Measurements from ENCODE around the gene NOC2L.

NOC2L gene

DNA sequence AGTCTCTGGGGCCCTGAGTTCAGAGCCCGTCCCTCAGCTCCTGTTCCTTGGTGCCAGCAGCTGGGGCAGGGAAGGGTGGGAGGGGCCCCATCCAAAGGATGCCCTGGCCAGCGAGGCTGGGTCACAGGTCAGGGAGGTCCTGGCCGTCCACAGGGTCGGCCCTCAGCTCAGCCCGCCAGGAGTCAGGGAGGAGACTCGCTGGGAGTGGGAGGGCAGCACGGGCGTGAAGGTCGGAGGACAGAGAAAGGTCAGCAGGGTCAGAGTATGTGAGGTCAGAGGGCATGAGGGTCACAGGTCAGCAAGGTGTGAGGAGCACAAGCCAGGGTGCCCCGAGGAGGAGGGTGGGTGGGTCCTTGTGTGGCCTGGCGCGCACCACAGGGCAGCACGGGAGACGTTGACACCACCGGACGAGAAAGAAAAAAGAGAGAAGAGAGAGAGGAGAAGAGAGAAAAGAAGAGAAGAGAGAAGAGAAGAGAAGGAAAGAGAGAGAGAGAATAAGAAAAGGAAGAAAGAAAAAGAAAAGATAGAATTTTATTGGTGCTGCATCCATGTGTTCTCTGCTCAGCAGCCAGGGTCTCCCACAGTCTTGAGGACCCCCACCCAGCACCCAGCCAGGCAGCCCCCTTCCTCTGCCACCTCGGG, 15.8 kb upstream of the NOC2L start:
- no peak for DNase-seq (ENCODE audit: low spot score)

DNA sequence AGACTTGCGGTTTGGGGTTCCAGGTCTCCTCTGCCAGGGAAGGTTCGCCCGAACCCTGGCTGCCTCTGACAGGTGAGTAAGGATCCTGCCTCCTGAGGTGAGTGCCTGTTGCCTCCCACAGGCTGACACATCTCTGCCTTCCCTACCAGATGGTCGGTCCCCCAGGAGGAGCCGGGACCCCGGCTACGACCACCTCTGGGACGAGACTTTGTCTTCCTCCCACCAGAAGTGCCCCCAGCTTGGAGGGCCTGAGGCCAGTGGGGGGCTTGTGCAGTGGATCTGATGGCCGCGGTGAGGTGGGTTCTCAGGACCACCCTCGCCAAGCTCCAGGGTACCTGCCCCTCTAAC, 15.2 kb upstream of the NOC2L start:
- DNase-seq (ENCODE audit: low spot score) = no peak

DNA sequence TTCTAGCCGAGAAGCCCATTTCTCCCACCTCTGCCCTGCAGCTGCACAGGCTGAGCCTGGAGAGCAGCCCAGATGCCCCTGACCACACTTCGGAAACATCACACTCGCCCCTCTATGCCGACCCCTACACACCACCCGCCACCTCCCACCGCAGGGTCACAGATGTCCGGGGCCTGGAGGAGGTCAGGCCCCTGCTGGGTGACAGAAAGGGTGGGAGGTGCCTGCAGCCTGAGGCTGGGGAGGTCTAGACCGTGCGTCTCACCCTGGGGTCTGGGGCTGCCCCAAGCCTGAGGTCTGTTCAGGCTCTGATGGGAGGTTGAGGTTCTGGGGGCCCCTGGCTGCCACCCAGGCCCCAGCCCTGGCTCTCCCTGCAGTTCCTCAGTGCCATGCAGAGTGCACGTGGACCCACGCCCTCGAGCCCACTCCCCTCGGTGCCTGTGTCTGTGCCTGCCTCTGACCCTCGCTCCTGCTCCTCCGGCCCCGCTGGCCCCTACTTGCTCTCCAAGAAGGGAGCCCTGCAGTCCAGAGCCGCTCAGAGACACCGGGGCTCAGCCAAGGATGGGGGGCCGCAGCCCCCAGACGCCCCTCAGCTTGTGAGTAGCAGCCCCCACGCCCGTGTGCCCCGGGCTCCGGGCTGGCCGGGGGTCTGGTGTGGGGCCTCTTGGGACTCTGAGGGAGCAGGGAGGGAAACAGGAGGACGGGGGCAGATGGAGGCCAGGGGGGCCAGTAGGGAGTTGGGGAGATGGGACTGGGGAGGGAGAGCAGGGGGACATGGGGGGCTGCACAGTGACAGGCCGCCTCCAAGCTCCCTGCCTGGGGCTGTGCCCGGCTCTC, 14.6 kb upstream of the NOC2L start:
- no peak for DNase-seq (ENCODE audit: low spot score)

DNA sequence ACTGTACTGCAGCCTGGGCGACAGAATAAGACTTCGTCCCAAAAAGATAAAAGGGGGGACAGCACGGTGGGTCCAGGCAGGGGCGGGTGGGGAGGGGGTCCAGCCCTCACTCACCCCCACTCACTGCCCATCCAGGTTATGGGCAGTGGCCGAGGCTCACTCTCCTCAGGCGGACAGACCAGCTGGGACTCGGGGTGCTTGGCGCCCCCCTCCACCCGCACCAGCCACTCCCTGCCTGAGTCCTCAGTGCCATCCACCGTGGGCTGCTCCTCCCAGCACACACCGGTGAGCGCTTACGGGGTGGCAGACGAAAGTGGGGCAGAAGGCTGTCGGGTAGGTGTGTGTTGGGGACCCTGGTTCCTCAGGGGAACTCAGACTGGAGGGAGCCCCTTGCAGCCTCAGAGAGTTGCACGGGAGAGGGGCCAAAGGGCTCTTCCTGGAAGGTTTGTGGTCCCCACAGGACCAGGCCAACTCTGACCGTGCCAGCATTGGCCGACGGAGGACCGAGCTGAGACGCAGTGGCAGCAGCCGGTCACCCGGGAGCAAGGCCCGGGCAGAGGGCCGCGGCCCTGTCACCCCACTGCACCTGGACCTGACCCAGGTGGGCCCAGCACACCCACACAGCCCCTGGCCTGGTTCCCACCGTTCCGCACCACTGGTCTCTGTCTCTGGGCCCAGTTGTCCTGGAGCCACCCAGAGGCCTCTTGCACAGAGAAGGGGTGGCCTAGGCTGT, 13.8 kb upstream of the NOC2L start:
- DNase-seq (ENCODE audit: low spot score) = no peak

DNA sequence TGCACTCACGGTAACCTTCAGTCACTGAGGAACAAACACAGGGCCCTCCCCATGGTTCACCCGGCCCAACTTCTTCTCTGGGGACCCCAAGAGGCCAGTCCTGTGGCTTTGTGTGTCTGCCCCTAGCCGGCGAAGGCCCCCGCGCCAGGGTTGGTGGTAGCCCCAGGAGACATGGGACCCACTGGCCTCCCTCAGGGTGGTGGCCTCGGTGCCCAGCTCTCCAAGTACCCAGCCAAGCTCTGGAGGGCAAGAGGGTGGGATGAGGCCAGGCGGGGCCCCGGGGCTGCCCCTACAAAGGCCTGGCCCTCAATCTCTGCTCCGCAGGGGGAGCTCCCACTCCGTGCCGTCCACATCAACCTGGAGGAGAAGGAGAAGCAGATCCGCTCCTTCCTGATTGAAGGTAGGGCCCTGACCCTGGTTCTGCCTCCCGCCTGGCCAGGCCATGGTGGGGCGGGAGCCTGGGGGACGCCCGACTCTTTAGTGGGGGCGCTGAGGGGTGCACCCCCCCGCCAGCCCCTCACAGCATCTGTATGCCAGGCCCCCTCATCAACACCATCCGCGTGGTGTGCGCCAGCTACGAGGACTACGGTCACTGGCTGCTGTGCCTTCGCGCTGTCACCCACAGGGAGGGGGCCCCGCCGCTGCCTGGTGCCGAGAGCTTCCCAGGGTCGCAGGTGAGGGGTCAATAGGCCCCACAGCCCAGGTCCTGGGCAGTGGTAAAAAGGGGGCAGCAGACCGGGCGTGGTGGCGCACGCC, 12.9 kb upstream of the NOC2L start:
- no peak for DNase-seq (ENCODE audit: low spot score)

DNA sequence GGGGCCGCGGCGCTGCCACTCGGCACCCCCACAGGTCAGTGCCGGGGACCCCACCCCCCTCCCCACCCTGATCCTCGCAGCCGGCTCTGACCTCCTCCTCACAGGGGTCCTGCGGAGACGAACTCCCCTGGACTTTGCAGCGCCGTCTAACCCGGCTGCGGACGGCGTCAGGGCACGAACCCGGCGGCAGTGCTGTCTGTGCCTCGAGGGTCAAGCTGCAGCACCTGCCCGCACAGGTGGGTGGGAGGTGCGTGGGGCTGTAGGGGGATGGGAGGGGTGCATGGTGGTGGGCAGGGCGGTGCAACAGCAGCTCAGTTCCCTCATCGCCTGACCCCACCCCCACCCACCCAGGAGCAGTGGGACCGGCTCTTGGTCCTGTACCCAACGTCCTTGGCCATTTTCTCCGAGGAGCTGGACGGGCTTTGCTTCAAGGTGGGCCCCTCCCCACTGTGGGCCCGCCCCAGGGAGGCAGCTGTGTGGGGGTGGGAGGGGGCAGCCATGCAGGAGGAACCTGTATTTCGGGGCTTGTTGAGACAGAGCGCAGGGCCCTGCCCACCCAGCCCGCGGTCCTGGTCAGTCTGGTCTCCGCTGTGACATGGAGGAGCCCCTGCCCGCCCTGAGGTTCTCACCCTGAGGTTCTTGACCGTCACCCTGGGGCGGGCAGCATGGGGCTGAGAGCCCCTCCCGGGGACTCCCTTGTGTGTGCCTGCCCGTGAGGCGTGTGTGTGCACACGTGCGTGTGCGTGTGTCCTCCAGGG, 12.1 kb upstream of the NOC2L start:
- DNase-seq (ENCODE audit: low spot score) = no peak

DNA sequence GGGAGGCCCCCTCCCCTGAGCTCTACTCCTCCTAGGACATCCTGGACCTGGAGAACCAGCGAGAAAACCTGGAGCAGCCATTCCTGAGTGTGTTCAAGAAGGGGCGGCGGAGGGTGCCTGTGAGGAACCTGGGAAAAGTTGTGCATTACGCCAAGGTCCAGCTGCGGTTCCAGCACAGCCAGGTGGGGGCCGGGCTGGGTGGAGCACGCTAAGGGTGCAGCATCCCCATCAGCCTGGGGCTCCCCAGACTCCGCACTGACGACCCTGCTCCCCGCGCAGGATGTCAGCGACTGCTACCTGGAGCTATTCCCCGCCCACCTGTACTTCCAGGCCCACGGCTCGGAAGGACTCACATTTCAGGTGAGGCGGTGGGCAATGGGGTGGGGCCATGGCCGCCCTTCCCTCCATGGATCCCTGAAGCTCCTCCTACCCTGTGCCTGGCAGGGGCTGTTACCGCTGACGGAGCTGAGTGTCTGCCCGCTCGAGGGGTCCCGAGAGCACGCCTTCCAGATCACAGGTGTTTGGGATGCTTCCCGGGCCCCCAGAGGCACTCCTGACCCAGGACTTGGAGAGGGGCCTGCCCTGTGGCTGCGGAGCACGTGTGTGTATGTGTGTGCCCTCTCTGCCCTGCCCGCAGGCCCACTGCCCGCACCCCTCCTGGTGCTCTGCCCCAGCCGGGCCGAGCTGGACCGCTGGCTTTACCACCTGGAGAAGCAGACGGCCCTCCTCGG, 11.4 kb upstream of the NOC2L start:
- DNase-seq (ENCODE audit: low spot score) = no peak

DNA sequence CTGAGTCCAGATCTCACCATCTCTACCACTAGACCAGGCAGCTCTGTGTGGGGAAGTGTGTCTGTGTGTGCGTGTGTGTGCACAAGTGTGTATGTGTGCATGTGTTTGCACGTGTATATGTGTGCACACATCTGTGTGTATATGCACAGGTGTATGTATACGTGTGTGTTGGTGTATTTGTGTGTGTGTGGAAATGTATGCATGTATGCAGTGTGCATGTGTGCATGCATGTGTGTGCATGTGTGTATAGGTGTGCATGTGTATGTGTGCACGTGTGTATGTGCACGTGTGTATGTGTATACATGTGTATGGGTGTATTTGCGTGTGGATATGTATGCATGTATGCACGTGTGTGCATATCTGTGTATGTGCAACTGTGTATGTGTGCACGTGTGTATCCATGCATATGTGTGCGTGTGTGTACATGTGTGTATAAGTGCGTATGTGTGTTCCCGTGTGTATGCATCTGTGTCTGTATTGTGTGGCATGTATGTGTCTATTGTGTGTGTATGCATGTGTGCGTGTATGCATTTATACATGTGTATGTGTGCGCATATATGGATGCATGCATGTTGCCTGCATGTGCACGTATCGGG, 10.3 kb upstream of the NOC2L start:
- no peak for DNase-seq (ENCODE audit: low spot score)

DNA sequence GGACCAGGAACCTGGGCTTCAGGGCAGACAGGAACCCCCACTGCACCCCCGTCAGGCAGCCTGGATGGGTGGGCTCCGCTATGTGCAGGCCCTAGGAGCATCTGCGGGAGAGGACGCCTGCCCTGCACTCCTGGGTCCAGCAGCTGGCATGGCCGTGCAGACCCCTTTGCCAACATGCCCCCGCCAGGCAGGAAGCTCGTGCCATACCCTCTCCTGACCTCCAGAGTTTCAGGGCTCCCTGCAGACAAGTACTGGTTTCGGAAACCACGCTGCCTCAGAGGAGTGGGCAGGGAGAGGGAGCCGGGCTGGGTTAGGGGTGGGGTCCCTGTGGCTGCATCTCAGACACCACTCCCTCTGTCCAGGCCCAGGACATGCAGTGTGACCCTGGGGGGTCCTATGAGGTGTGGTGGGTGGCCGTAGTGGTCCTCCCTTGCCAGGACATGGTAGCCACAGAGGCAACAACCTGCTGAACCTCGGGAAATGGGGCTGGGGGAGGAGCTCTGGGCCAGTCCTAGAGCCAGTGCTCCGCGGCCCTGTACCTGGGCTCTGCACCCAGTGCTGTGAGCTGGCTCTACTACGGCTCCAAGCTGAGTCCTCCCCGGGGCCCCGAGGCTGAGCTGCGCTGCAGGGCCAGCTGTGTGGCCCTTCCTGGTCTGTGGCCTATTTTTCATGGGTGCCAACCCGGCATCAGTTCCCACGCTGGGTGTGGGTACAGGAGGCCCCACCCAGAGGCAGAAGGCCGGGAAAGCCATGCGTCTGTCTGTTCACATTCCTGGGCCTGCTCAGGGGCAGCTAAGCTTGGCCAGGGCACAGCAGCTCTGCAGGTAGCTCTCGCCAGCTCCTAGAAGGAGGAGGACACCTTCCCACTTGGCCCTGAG, 8.6 kb upstream of the NOC2L start:
- DNase-seq (ENCODE audit: low spot score) = no peak

DNA sequence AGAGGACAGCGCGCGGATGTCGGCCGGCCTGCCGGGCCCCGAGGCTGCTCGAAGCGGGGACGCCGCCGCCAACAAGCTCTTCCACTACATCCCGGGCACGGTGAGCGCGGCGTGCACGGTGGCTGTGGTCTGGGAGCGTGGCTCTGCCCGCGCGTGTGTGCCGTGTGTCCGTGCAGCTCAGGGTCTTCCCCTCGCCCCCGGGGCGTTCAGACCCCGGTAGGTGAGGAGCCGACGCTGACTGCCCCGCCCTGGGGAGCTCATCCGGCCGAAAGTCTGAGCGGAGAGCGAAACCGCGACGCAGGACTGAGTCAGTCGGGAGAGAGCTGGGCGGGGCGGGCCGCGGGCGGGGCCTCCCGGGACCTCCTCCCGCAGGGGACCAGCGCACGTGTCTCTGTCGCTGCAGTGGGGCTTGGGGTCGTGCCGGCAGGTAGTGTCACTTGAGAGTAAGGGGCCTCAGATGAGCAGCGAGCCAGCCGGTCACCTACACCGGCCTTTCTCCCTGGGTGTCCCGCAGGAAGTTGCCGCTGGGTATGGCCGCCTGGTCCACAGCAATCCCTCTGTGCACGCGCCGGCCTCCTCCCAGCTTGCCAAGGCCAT, 7.7 kb upstream of the NOC2L start:
- peak; percentile 80 for DNase-seq (ENCODE audit: low spot score)

DNA sequence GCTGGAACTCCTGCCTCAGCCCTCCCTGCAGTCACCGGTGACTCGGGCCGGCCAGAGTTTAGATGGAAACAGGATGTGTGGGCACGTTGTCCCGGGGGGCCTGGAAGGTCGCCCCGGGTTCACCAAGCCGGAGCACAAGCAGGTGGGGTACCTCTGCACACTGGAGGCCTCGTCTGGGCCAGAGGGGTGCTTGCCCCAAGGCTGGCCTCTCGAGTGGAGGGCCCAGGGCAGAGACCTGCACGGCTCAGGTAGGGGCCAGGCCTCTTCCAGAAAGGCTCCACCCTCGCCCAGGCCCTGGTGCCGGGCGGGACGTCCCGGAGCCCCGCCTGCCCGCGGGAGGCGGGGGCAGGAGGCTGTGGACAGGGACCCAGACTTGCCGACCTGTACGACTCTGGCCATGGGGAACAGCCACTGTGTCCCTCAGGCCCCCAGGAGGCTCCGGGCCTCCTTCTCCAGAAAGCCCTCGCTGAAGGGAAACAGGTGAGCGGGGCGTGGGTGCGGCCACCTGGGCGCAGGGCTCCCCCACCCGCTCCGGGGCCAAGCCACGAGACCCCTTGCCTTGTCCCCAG, 7.2 kb upstream of the NOC2L start, which contains the start of gene PLEKHN1:
PLEKHN1 (plus strand) TSS at position 348 of the 569 bp plus-strand sequence; CDS start at position 398, 50 bp downstream.
- DNase-seq (ENCODE audit: low spot score) = peak; percentile 81

DNA sequence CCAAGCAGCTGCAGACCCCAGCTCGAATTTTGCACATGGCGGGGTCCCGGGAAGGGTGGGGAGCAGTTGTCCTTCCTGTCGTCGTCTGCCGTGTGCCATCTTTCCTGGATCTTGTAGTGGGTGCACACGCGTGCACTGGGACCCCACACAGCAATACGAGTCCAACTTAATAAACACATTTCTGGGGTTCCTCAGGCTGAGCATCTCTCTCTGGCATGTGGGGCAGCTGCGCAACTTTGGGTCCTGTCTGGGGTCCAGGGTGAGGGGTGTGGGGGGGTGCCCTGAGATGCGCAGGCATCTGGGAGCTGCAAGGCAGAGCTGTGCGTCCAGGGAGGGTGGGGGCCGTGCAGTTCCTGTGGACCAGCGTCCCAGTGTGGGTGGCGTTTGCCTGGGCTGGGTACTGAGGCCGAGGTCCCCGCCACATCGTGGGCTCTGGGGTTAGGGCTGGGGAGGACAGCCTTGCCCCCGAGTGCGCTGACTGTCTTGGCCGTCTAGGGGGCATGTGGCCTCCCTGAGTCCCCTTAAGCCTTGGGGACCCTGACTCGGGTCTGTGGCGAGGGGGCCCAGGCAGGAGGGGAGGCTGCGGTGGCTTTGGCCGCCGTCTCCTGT, 6.6 kb upstream of the NOC2L start:
- no peak for DNase-seq (ENCODE audit: low spot score)

DNA sequence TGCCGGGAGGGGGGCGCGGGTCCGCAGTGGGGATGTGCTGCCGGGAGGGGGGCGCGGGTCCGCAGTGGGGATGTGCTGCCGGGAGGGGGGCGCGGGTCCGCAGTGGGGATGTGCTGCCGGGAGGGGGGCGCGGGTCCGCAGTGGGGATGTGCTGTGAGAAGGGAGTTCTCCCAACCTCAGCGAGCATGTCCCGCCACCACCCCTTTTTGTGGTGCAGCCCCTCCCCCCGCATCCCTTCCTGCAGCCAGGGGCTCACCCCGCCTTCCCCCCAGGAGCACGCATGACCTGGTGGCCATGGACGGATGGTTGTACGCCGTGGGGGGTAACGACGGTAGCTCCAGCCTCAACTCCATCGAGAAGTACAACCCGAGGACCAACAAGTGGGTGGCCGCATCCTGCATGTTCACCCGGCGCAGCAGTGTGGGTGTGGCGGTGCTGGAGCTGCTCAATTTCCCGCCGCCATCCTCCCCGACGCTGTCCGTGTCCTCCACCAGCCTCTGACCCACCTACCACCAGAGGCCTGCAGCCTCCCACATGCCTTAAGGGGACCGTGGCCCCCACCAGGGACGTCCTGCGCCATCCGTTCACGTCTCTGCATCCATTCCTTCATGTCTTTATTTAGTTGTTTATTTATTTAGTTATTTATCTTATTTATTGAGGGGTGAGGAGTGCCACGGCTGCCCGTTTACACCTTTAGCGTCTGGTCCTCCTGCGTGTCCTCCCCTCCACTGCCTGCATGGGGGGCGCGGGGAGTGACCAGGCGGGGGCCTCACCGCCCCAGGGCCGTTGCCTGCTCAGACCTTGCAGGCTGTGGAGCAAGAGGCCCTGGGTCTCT, 5.9 kb upstream of the NOC2L start:
- no peak for DNase-seq (ENCODE audit: low spot score)

DNA sequence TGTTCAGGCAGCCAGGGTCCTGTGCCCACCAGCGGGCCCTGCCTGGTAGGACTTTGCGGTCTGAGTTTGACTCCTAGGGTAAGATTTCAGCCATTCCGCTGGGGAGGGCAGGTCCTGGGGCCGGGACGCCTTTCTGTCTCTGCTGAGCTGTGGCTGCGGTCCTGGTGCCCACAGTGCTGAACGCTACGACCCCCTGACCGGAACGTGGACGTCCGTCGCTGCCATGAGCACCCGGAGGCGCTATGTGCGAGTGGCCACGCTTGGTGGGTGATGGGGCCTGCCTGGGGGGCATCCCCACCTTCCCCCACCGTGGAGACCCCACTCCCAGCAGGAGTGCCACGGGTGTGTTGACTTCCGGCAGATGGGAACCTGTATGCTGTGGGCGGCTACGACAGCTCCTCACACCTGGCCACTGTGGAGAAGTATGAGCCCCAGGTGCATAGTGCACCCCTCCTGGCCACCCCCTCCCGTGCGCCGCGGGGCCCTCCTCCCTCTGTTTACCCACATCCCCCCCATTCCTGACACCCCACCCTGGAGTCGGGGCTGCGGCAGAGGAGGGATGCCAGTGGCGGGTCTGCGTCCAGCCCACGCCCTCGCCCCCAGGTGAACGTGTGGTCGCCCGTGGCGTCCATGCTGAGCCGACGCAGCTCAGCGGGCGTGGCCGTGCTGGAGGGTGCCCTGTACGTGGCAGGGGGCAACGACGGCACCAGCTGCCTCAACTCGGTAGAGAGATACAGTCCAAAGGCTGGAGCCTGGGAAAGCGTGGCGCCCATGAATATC, 4.9 kb upstream of the NOC2L start:
- no peak for DNase-seq (ENCODE audit: low spot score)

DNA sequence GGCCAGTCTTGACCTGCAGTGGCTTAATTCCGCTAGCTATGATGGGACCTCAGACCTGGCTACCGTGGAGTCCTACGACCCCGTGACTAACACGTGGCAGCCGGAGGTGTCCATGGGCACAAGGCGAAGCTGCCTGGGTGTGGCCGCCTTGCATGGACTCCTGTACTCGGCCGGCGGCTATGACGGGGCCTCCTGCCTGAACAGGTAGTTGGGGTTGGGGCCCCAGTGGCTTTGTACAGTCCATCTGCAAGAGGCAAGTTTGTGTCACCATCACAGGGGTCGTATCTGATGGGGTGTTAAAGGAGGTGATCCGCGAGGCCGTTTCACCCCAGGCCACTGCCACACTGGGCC, 4.2 kb upstream of the NOC2L start:
- DNase-seq (ENCODE audit: low spot score) = no peak

Data from RKO (cell line).